ENCODE measurements around the gene GPR132. TPM values are rescaled to one million over a fixed set of nuclear protein-coding genes. Genes with fewer than 3 reads are reported as not detected.

The GPR132 gene
- total RNA-seq, 1 experiment from 2014 or later: not detected

- peak; percentile 66 for DNase-seq (ENCODE audit: low spot score)
Observed at GRCh38 chr14:105021656-105022275, 43.5 kb downstream of the GPR132 start.

- peak; percentile 92 for DNase-seq (ENCODE audit: low spot score)
Observed at GRCh38 chr14:105020815-105021655, 44.2 kb downstream of the GPR132 start, which contains the start of gene CDCA4. Gene CDCA4, minus strand, starts transcription at chr14:105021083. Its CDS starts 9,154 bp downstream, at chr14:105011929.

- DNase-seq (ENCODE audit: low spot score): peak; percentile 23
Observed at GRCh38 chr14:105019861-105020814, 45.1 kb downstream of the GPR132 start.

- DNase-seq (ENCODE audit: low spot score): no peak
Observed at GRCh38 chr14:105018414-105018813, 46.8 kb downstream of the GPR132 start.

- DNase-seq (ENCODE audit: low spot score): no peak
Observed at GRCh38 chr14:105015905-105016304, 49.3 kb downstream of the GPR132 start.

GRCh38 chr14:105015242-105015641 lies 50.0 kb downstream of the GPR132 start:
- no peak for DNase-seq (ENCODE audit: low spot score)

GRCh38 chr14:105014631-105015030 lies 50.6 kb downstream of the GPR132 start:
- no peak for DNase-seq (ENCODE audit: low spot score)

GRCh38 chr14:105014032-105014431 lies 51.2 kb downstream of the GPR132 start:
- no peak for DNase-seq (ENCODE audit: low spot score)

- no peak for DNase-seq (ENCODE audit: low spot score)
Observed at GRCh38 chr14:105013150-105013785, 52.0 kb downstream of the GPR132 start.

GRCh38 chr14:105012171-105012985 lies 52.9 kb downstream of the GPR132 start:
- DNase-seq (ENCODE audit: low spot score): no peak

- no peak for DNase-seq (ENCODE audit: low spot score)
Observed at GRCh38 chr14:105011312-105011990, 53.8 kb downstream of the GPR132 start.

- no peak for DNase-seq (ENCODE audit: low spot score)
Observed at GRCh38 chr14:105010891-105011291, 54.3 kb downstream of the GPR132 start.

- no peak for DNase-seq (ENCODE audit: low spot score)
Observed at GRCh38 chr14:105010106-105010505, 55.1 kb downstream of the GPR132 start.

- no peak for DNase-seq (ENCODE audit: low spot score)
Observed at GRCh38 chr14:105007593-105008264, 57.5 kb downstream of the GPR132 start.

- no peak for DNase-seq (ENCODE audit: low spot score)
Observed at GRCh38 chr14:105006831-105007592, 58.2 kb downstream of the GPR132 start.

GRCh38 chr14:105005929-105006830 lies 59.0 kb downstream of the GPR132 start:
- DNase-seq (ENCODE audit: low spot score): no peak

GRCh38 chr14:105005329-105005928 lies 59.8 kb downstream of the GPR132 start:
- no peak for DNase-seq (ENCODE audit: low spot score)

Data from HT-29 (cell line).